ENCODE results near the gene CAMK2A.

GRCh38 chr5:150272531-150272930 is 17.0 kb downstream of the CAMK2A start:
- peak in 1 of 2 donors; percentile 42 for TF ChIP-seq CTCF (IDR thresholded peaks at IDR 0.05; ENCODE audit: extremely low read depth in 1 of 2, insufficient read depth in 1 of 2, low read depth in 1 of 2, low read length in 2 of 2)
- no peak for TF ChIP-seq POLR2A (IDR thresholded peaks at IDR 0.05; ENCODE audit: low read depth, low read length)
- no peak for TF ChIP-seq EZH2 (IDR thresholded peaks at IDR 0.05; ENCODE audit: borderline replicate concordance, low read depth, low read length, severe bottlenecking)
- TF ChIP-seq GATA2 (IDR thresholded peaks at IDR 0.05; ENCODE audit: insufficient read depth, insufficient read length, low read depth, low read length) = no peak

Data from endothelial cell of umbilical vein (primary cell).